Neural cell (in vitro differentiated cells): ENCODE measurements around the gene NCF4.

Source experiments
- CTCF ChIP-seq: fragments of 450-650 bp; IDR thresholded peaks from 2 replicates; pipeline ENCODE4 v1.5.1; 2014; ENCODE audit warnings: antibody characterized with exemption, mild to moderate bottlenecking, moderate library complexity; ENCODE audit not compliant: poor library complexity, severe bottlenecking
- EP300 ChIP-seq: fragments of 450-650 bp; conservative IDR thresholded peaks from 2 replicates; pipeline ENCODE4 v1.6.1; 2014; ENCODE audit warnings: antibody characterized with exemption, mild to moderate bottlenecking, moderate library complexity; ENCODE audit not compliant: poor library complexity, severe bottlenecking
- RAD21 ChIP-seq: fragments of 450-650 bp; conservative IDR thresholded peaks from 2 replicates; pipeline ENCODE4 v1.6.1; 2014; ENCODE audit warnings: antibody characterized with exemption, mild to moderate bottlenecking, moderate library complexity

- no peak for TF ChIP-seq EP300
- TF ChIP-seq RAD21: no peak
- no peak for TF ChIP-seq CTCF
These were observed 31.3 kb upstream of the NCF4 start for GRCh38 chr22:36829370-36830002.
